H1 (cell line): ENCODE data around the gene SSPN. TPM values are rescaled to one million over a fixed set of nuclear protein-coding genes. Genes with fewer than 3 reads are reported as not detected.

ENCODE experiments used
- CTCF ChIA-PET: fragments of 300-600 bp; sonication (Branson Sonifier 250); formaldehyde crosslinking; loops from one replicate; lab custom pipeline; 2021; ENCODE audit not compliant: partially characterized antibody; lab: Charles Lee
- POLR2A ChIA-PET: fragments of 300-600 bp; sonication (Branson Sonifier 250); formaldehyde crosslinking; loops from one replicate; lab custom pipeline; 2021; ENCODE audit warnings: inconsistent platforms; ENCODE audit not compliant: partially characterized antibody; lab: Charles Lee
- DNase-seq, 2 experiments: peaks; one replicate each; pipeline versions ENCODE4 v3.0.0 to v3.0.0-alpha.2; 2010 to 2022; ENCODE audit warnings: low spot score in 2 of 2, low read depth in 1 of 2, mixed read lengths in 1 of 2
- FAIRE-seq: peaks from 2 replicates; lab custom pipeline; 2011; peaks lifted over from hg19 to GRCh38; lab: Jason Lieb, UNC
- H2AFZ ChIP-seq: 2 replicates; pipeline ENCODE4 v1.8.1; 2012; ENCODE audit warnings: low read length, inconsistent platforms
- H2AK5ac ChIP-seq: 2 replicates; pipeline ENCODE4 v1.6.1; 2013; ENCODE audit warnings: low read depth, low read length
- H2BK120ac ChIP-seq: replicated peaks from 2 replicates; pipeline ENCODE3; 2013; ENCODE audit warnings: low read depth, low read length, inconsistent platforms
- H2BK12ac ChIP-seq: 2 replicates; pipeline ENCODE4 v1.6.1; 2013; ENCODE audit warnings: low read depth, low read length
- H2BK15ac ChIP-seq: 2 replicates; pipeline ENCODE4 v1.6.1; 2013; ENCODE audit warnings: low read length
- H2BK20ac ChIP-seq: 2 replicates; pipeline ENCODE4 v1.6.1; 2013; ENCODE audit warnings: low read length
- H2BK5ac ChIP-seq: 2 replicates; pipeline ENCODE4 v1.6.1; 2013; ENCODE audit warnings: low read depth, low read length
- H3K14ac ChIP-seq: 2 replicates; pipeline ENCODE4 v1.6.1; 2013; ENCODE audit warnings: inconsistent platforms; ENCODE audit not compliant: insufficient read length
- H3K18ac ChIP-seq: 2 replicates; pipeline ENCODE4 v1.6.1; 2013; ENCODE audit warnings: low read length; ENCODE audit errors: extremely low read depth
- H3K23ac ChIP-seq: 2 replicates; pipeline ENCODE4 v1.6.1; 2013; ENCODE audit warnings: inconsistent platforms; ENCODE audit not compliant: insufficient read length
- H3K23me2 ChIP-seq: 2 replicates; pipeline ENCODE4 v1.6.1; 2013; ENCODE audit warnings: low read depth, low read length
- H3K27ac ChIP-seq: 2 replicates; pipeline ENCODE4 v1.6.1; 2011; ENCODE audit warnings: low read depth, low read length, inconsistent platforms
- H3K27me3 ChIP-seq, 4 experiments: replicated peaks in 1 of 4; 1 replicate in 1 of 4; 2 replicates in 3 of 4; pipeline versions ENCODE4 v1.6.1 to v1.8.1; 2011 to 2013; ENCODE audit warnings: low read length in 3 of 4, mild to moderate bottlenecking in 3 of 4, inconsistent platforms in 2 of 4, mixed read lengths in 2 of 4, moderate library complexity in 1 of 4; ENCODE audit not compliant: control insufficient read depth in 3 of 4, insufficient read depth in 3 of 4; ENCODE audit errors: extremely low read depth in 1 of 4
- H3K36me3 ChIP-seq, 4 experiments: 2 replicates each; pipeline versions ENCODE4 v1.6.1 to v1.8.1; 2011 to 2013; ENCODE audit warnings: mild to moderate bottlenecking in 4 of 4, low read length in 3 of 4, moderate library complexity in 2 of 4, control low read depth in 1 of 4, inconsistent platforms in 1 of 4; ENCODE audit not compliant: insufficient read depth in 4 of 4, control insufficient read depth in 2 of 4
- H3K4ac ChIP-seq: replicated peaks from 2 replicates; pipeline ENCODE3; 2013; ENCODE audit warnings: low read length, low read depth, mixed read lengths, inconsistent platforms; ENCODE audit not compliant: insufficient read length
- H3K4me1 ChIP-seq, 4 experiments: replicated peaks in 1 of 4; 1 replicate in 1 of 4; 2 replicates in 3 of 4; pipeline versions ENCODE4 v1.6.1 to v1.8.1; 2011 to 2013; ENCODE audit warnings: low read length in 3 of 4, inconsistent platforms in 2 of 4, mixed read lengths in 1 of 4; ENCODE audit not compliant: insufficient read depth in 4 of 4, control insufficient read depth in 3 of 4
- H3K4me2 ChIP-seq, 2 experiments: 2 replicates each; pipeline versions ENCODE4 v1.6.1 to v1.8.1; 2011 to 2013; ENCODE audit warnings: low read depth in 2 of 2, low read length in 2 of 2, control low read depth in 1 of 2, inconsistent platforms in 1 of 2, mild to moderate bottlenecking in 1 of 2; ENCODE audit not compliant: insufficient read depth in 1 of 2
- H3K4me3 ChIP-seq, 4 experiments: fragments of 200-600, 300-600 bp in 1 of 4; sonication (generic), shearing (Covaris generic), sonication (Bioruptor Twin) in 1 of 4; 2 replicates each; pipeline versions ENCODE4 v1.5.1 to v1.8.1; 2011 to 2016; ENCODE audit warnings: low read length in 4 of 4, low read depth in 3 of 4, control low read depth in 2 of 4, inconsistent platforms in 2 of 4, mild to moderate bottlenecking in 2 of 4, mixed read lengths in 1 of 4, moderate library complexity in 1 of 4; ENCODE audit not compliant: insufficient read depth in 2 of 4; ENCODE audit errors: extremely low read depth in 1 of 4
- H3K56ac ChIP-seq: replicated peaks from 2 replicates; pipeline ENCODE3; 2013; ENCODE audit warnings: low read depth, mild to moderate bottlenecking, mixed read lengths, low read length, inconsistent platforms; ENCODE audit not compliant: insufficient read length
- H3K79me1 ChIP-seq: 2 replicates; pipeline ENCODE4 v1.6.1; 2013; ENCODE audit warnings: low read depth, low read length, control low read depth
- H3K79me2 ChIP-seq, 2 experiments: 2 replicates each; pipeline versions ENCODE4 v1.6.1 to v1.8.1; 2012 to 2013; ENCODE audit warnings: low read length in 2 of 2, mild to moderate bottlenecking in 2 of 2, inconsistent platforms in 1 of 2; ENCODE audit not compliant: insufficient read depth in 2 of 2, control insufficient read depth in 1 of 2
- H3K9ac ChIP-seq, 4 experiments: replicated peaks in 1 of 4; 1 replicate in 1 of 4; 2 replicates in 3 of 4; pipeline versions ENCODE4 v1.6.1 to v1.8.1; 2011 to 2013; ENCODE audit warnings: low read depth in 3 of 4, low read length in 3 of 4, control low read depth in 2 of 4, mild to moderate bottlenecking in 2 of 4, moderate library complexity in 2 of 4, inconsistent platforms in 1 of 4; ENCODE audit errors: extremely low read depth in 1 of 4
- H3K9me3 ChIP-seq, 2 experiments: 2 replicates each; pipeline versions ENCODE4 v1.6.1 to v1.8.1; 2012 to 2013; ENCODE audit warnings: mild to moderate bottlenecking in 2 of 2, moderate library complexity in 2 of 2, control low read depth in 1 of 2, inconsistent platforms in 1 of 2, low read depth in 1 of 2, low read length in 1 of 2, mixed read lengths in 1 of 2; ENCODE audit not compliant: insufficient read depth in 2 of 2
- H4K20me1 ChIP-seq, 2 experiments: replicated peaks in 1 of 2; 2 replicates each; pipeline versions ENCODE3 to v1.8.1; 2011 to 2013; ENCODE audit warnings: inconsistent platforms in 2 of 2, low read length in 2 of 2, mild to moderate bottlenecking in 1 of 2; ENCODE audit not compliant: insufficient read depth in 2 of 2, control insufficient read depth in 1 of 2
- H4K5ac ChIP-seq: 2 replicates; pipeline ENCODE4 v1.6.1; 2013; ENCODE audit warnings: low read length, low read depth, mixed read lengths, inconsistent platforms; ENCODE audit not compliant: insufficient read length
- H4K8ac ChIP-seq: 2 replicates; pipeline ENCODE4 v1.8.0; 2013; ENCODE audit warnings: mild to moderate bottlenecking, moderate library complexity, low read length, inconsistent platforms; ENCODE audit not compliant: insufficient read depth; ENCODE audit errors: extremely low read depth
- H4K91ac ChIP-seq: replicated peaks from 2 replicates; pipeline ENCODE3; 2013; ENCODE audit warnings: low read length, mixed read lengths, inconsistent platforms; ENCODE audit not compliant: insufficient read length
- ASH2L ChIP-seq: fragments of 200-600, 300-600 bp; sonication (generic); IDR thresholded peaks from one replicate; pipeline ENCODE4 v1.7.1; 2017; ENCODE audit warnings: low read length
- CTBP2 ChIP-seq: IDR thresholded peaks from 2 replicates; pipeline ENCODE4 v1.7.0; 2011; ENCODE audit warnings: borderline replicate concordance, mild to moderate bottlenecking, moderate library complexity, mixed read lengths, low read length; ENCODE audit not compliant: insufficient read depth, insufficient read length
- JUND ChIP-seq: IDR thresholded peaks from 2 replicates; pipeline ENCODE4 v1.6.1; 2011; ENCODE audit warnings: mild to moderate bottlenecking, improper control_type of control experiment, low read length
- PHF8 ChIP-seq: fragments of 200-600 bp; sonication (generic); conservative IDR thresholded peaks from 2 replicates; pipeline ENCODE4 v1.7.1; 2012; ENCODE audit warnings: low read depth, mild to moderate bottlenecking, inconsistent platforms, low read length, moderate library complexity
- POLR2AphosphoS5 ChIP-seq: IDR thresholded peaks from 2 replicates; pipeline ENCODE4 v1.6.1; 2011; ENCODE audit warnings: low read depth, low read length
- POU5F1 ChIP-seq: IDR thresholded peaks from 2 replicates; pipeline ENCODE4 v1.6.1; 2011; ENCODE audit warnings: low read depth, mild to moderate bottlenecking, low read length, moderate library complexity
- RBBP5 ChIP-seq: IDR thresholded peaks from 2 replicates; pipeline ENCODE4 v1.7.1; 2012; ENCODE audit warnings: low read depth, mild to moderate bottlenecking, inconsistent platforms, low read length, moderate library complexity, borderline replicate concordance
- RNF2 ChIP-seq: fragments of 200-900, 300-1000 bp; sonication (generic); IDR thresholded peaks from 2 replicates; pipeline ENCODE4 v1.7.1; 2016; ENCODE audit warnings: borderline replicate concordance, low read depth, mild to moderate bottlenecking, antibody characterized with exemption, low read length; ENCODE audit not compliant: poor library complexity, severe bottlenecking; ENCODE audit errors: missing control alignments
- SIX5 ChIP-seq: IDR thresholded peaks from 2 replicates; pipeline ENCODE4 v1.6.1; 2011; ENCODE audit warnings: mild to moderate bottlenecking, low read depth, low read length
- SUZ12 ChIP-seq: fragments of 200-600 bp; sonication (generic); IDR thresholded peaks from 2 replicates; pipeline ENCODE4 v1.6.1; 2012; ENCODE audit warnings: mild to moderate bottlenecking, inconsistent platforms, low read length, moderate library complexity, mixed read lengths
- TBP ChIP-seq: IDR thresholded peaks from 2 replicates; pipeline ENCODE4 v1.6.1; 2011; ENCODE audit warnings: low read depth, low read length, improper control_type of control experiment
- ZNF274 ChIP-seq: IDR thresholded peaks from 2 replicates; pipeline ENCODE4 v1.7.0; 2012; ENCODE audit warnings: low read length, borderline replicate concordance; ENCODE audit errors: extremely low read depth
- WGBS, 2 experiments: shearing (Covaris generic) in 1 of 2; methylation state at CpG; one replicate each; pipeline versions ENCODE4 v1.1.6 to v1.1.7; 2013 to 2015; ENCODE audit warnings: low lambda C conversion rate in 2 of 2, mixed read lengths in 2 of 2, inconsistent platforms in 1 of 2, low coverage in 1 of 2, missing lambda C conversion rate in 1 of 2; ENCODE audit not compliant: insufficient replicate concordance in 2 of 2, insufficient coverage in 1 of 2, insufficient read length in 1 of 2; ENCODE audit errors: extremely low coverage in 1 of 2, missing lambda C conversion rate in 1 of 2; 5-methylcytosine and 5-hydroxymethylcytosine counted together
- polyA plus RNA-seq, 7 experiments: library from polyadenylated mRNA; depleted of rRNA in 3 of 7; stranded (reverse) in 5 of 7; unstranded in 2 of 7; fragments of >200 nt in 5 of 7; fragments of 200-250 nt in 2 of 7; gene quantifications; 1 replicate in 5 of 7; 2 replicates in 1 of 7; 4 replicates in 1 of 7; pipeline versions ENCODE4 v1.2.1 to v1.2.3, GENCODE V29; 2011 to 2013; ENCODE audit warnings: missing spikeins in 2 of 7, mixed read lengths in 2 of 7
- total RNA-seq: library from RNA; stranded (reverse); fragmentation: NEBNext Ultra II Directional; extraction: Animal tissue kit (Norgen Biotek cat#: 25700); gene quantifications from 2 replicates; pipeline ENCODE4 v1.2.1, GENCODE V29; 2021

Gene SSPN
- total and polyA plus RNA-seq, 2 of the 8 experiments (the other 6 are each of a cell fraction or from before 2014, with no cell fraction given) = 0.86 to 1.8 TPM

DNA sequence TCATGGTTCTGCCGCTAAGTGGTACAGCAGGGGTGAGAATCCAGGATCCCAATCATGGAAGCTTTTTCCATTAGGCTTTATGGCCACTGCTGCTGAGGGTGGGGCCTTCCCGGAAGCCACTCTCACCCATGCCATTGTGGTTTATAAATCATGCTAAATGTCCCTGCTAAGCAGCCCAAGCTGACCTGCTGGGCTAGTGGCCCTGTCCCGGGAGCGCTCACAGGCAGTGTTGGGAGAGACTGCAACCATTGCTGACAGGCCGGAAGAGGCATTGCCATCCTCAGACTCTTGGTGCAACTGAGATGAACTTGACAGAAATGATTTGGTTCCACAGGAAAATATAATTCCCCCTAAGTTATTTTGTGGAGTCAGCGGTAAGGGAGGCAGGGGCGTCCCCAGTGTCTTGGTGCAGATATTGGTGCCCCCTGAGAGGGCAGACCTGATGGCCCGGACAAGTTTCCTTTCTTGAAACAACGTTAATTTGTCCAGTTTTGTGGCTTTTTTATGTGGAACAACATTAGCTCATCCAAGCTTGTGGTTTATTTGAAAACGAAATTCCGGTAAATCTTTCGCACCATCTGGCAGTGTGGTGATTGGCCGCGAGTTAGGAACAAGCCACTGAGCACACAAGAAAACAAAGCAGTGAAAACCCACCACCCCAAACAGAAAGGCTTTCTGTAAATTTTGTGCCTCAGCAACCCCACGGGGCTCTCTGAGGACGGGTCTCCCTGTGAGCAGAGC lies 82.3 kb downstream of the SSPN start:
- Histone ChIP-seq H3K23ac (no peak overlapping the region), H3K23me2 (no peaks in the 10 kb centered on the region), H3K79me2 (no peaks in the 10 kb centered on the region), H3K4me2 (no peak overlapping the region), H3K4me3 (no peak overlapping the region), H3K9me3 (no peaks in the 10 kb centered on the region), H4K91ac (no peak overlapping the region), H3K14ac (no peak overlapping the region), H2AK5ac (no peak overlapping the region), H2BK20ac (no peak overlapping the region), H3K9ac (no peak overlapping the region), H3K27ac (no peak overlapping the region), H3K18ac (no peak overlapping the region), H2BK12ac (no peak overlapping the region), H2AFZ (no peak overlapping the region), H3K4me1 (peaks cover 0 to 4% (median 1%) of the 10 kb centered on the region in 4 experiments; a peak in 3 of 7 replicates), H4K5ac (no peak overlapping the region), H4K20me1 (no peaks in the 10 kb centered on the region), H3K4ac (no peak overlapping the region), H2BK120ac (no peak overlapping the region), H4K8ac (no peak overlapping the region), H2BK15ac (no peak overlapping the region), H2BK5ac (no peak overlapping the region), H3K36me3 (no peaks in the 10 kb centered on the region), H3K79me1 (no peaks in the 10 kb centered on the region), H3K27me3 (no peaks in the 10 kb centered on the region), H3K56ac (no peak overlapping the region)
- FAIRE-seq = no peak
- CTCF ChIA-PET = interaction anchor here (0.7 kb wide), 1 partner anchor 8 kb away, joined by 4 read pairs; no protein-coding TSS in a partner anchor
- DNase-seq = no peak
- 85% methylated on average over 16 of the region's 16 CpGs; no CpG with 5 or more reads in 1 of the 2 experiments for WGBS, 2 experiments
- POLR2A ChIA-PET = no interaction called here
- TF ChIP-seq ASH2L = no peak
- TF ChIP-seq RNF2 = no peak
- no peak for TF ChIP-seq POU5F1
- TF ChIP-seq PHF8 = no peak
- TF ChIP-seq SIX5 = no peak
- no peak for TF ChIP-seq CTBP2
- no peak for TF ChIP-seq SUZ12
- no peak for TF ChIP-seq POLR2AphosphoS5
- TF ChIP-seq JUND = no peak
- TF ChIP-seq TBP = no peak
- no peak for TF ChIP-seq RBBP5
- TF ChIP-seq ZNF274 = no peak
